NCI-H1105 treated with DMSO at 0.1 percent for 48 hours (cell line): ENCODE results near the gene SGSM1.

Experiments
- DNase-seq: peaks from one replicate; lab custom pipeline; 2025; lab: John Stamatoyannopoulos, UW

Gene SGSM1

GRCh38 chr22:24951942-24952836, 146.2 kb downstream of the SGSM1 start, which contains the start of gene KIAA1671:
Gene KIAA1671, plus strand, starts transcription at chr22:24952716. Its CDS starts 75,284 bp downstream, at chr22:25028000.
- peak; percentile 80 for DNase-seq

- DNase-seq = peak; percentile 54
Observed at GRCh38 chr22:24952837-24953383, 146.9 kb downstream of the SGSM1 start.

GRCh38 chr22:24953384-24954113, 147.5 kb downstream of the SGSM1 start:
- no peak for DNase-seq

- no peak for DNase-seq
Observed at GRCh38 chr22:24954114-24954463, 148.1 kb downstream of the SGSM1 start.

GRCh38 chr22:24954856-24955255, 148.8 kb downstream of the SGSM1 start:
- no peak for DNase-seq

GRCh38 chr22:24957043-24957442, 151.0 kb downstream of the SGSM1 start:
- DNase-seq = no peak

- DNase-seq = no peak
Observed at GRCh38 chr22:24961217-24961844, 155.3 kb downstream of the SGSM1 start.

- no peak for DNase-seq
Observed at GRCh38 chr22:24962094-24962493, 156.1 kb downstream of the SGSM1 start.

- no peak for DNase-seq
Observed at GRCh38 chr22:24962835-24963234, 156.8 kb downstream of the SGSM1 start.

GRCh38 chr22:24964441-24964840, 158.4 kb downstream of the SGSM1 start:
- no peak for DNase-seq

- DNase-seq = no peak
Observed at GRCh38 chr22:24965822-24966626, 160.0 kb downstream of the SGSM1 start.

- no peak for DNase-seq
Observed at GRCh38 chr22:24968066-24968561, 162.1 kb downstream of the SGSM1 start.

GRCh38 chr22:24969560-24970301, 163.7 kb downstream of the SGSM1 start:
- no peak for DNase-seq

GRCh38 chr22:24972369-24972768, 166.4 kb downstream of the SGSM1 start:
- no peak for DNase-seq

GRCh38 chr22:24973872-24974271, 167.9 kb downstream of the SGSM1 start:
- DNase-seq = no peak

- no peak for DNase-seq
Observed at GRCh38 chr22:24975125-24975640, 169.2 kb downstream of the SGSM1 start.

GRCh38 chr22:24975813-24976341, 169.9 kb downstream of the SGSM1 start:
- no peak for DNase-seq

GRCh38 chr22:24976442-24977218, 170.6 kb downstream of the SGSM1 start:
- DNase-seq = no peak
